Daoy (cell line): ENCODE data around the gene PLLP. TPM values are rescaled to one million over a fixed set of nuclear protein-coding genes. Genes with fewer than 3 reads are reported as not detected.
A peak's percentile ranks its signal among the peaks of the same experiment; 100 is the strongest.
"Not testable (repeated sequence)": the region's sequence is repeated elsewhere in the genome, so short reads cannot be mapped to it uniquely, and the experiment has no call there.

Source experiments
- DNase-seq: peaks from one replicate; pipeline ENCODE4 v3.0.0-alpha.2; 2015; ENCODE audit warnings: low read depth
- total RNA-seq: library from RNA; depleted of rRNA; stranded (reverse); fragments of >200 nt; shearing (Covaris generic); gene quantifications from 2 replicates; pipeline ENCODE4 v1.2.3, GENCODE V29; 2014

PLLP gene
- total RNA-seq, 1 experiment from 2014 or later, result 0.06 TPM

- DNase-seq, result no peak
These were observed 18.8 kb upstream of the PLLP start for GRCh38 chr16:57303021-57303909.

GRCh38 chr16:57301126-57301817, 16.8 kb upstream of the PLLP start:
- DNase-seq, result no peak

GRCh38 chr16:57300387-57301125, 16.1 kb upstream of the PLLP start:
- DNase-seq, result peak; percentile 97

GRCh38 chr16:57299719-57300386, 15.4 kb upstream of the PLLP start:
- DNase-seq, result peak; percentile 92

- no peak for DNase-seq
These were observed 14.7 kb upstream of the PLLP start for GRCh38 chr16:57299009-57299718.

- DNase-seq, result no peak
These were observed 13.4 kb upstream of the PLLP start for GRCh38 chr16:57297856-57298255.

GRCh38 chr16:57289391-57290257, 5.2 kb upstream of the PLLP start:
- no peak for DNase-seq

- DNase-seq, result no peak
These were observed 907 bp upstream of the PLLP start for GRCh38 chr16:57285379-57285778.

GRCh38 chr16:57284952-57285363, 486 bp upstream of the PLLP start:
- DNase-seq, result no peak

- no peak for DNase-seq
These were observed 588 bp downstream of the PLLP start for GRCh38 chr16:57283959-57284208.

GRCh38 chr16:57283214-57283958, 1.1 kb downstream of the PLLP start:
- DNase-seq, result no peak

GRCh38 chr16:57282510-57283213, 1.8 kb downstream of the PLLP start:
- no peak for DNase-seq

GRCh38 chr16:57281791-57282190, 2.7 kb downstream of the PLLP start:
- no peak for DNase-seq

GRCh38 chr16:57279780-57280638, 4.5 kb downstream of the PLLP start:
- DNase-seq, result no peak

- no peak for DNase-seq
These were observed 6.0 kb downstream of the PLLP start for GRCh38 chr16:57278494-57278893.

- DNase-seq, result peak; percentile 92
These were observed 6.9 kb downstream of the PLLP start for GRCh38 chr16:57277586-57277985.

- DNase-seq, result peak; percentile 39
These were observed 7.9 kb downstream of the PLLP start for GRCh38 chr16:57276596-57276995.

GRCh38 chr16:57275946-57276345, 8.5 kb downstream of the PLLP start:
- DNase-seq, result not testable (repeated sequence)
